Measurements from ENCODE around the gene CTAG1B. TPM values are rescaled to one million over a fixed set of nuclear protein-coding genes. Genes with fewer than 3 reads are reported as not detected.

Gene CTAG1B
- total RNA-seq, 4 donors from 2014 or later: not detected

DNA sequence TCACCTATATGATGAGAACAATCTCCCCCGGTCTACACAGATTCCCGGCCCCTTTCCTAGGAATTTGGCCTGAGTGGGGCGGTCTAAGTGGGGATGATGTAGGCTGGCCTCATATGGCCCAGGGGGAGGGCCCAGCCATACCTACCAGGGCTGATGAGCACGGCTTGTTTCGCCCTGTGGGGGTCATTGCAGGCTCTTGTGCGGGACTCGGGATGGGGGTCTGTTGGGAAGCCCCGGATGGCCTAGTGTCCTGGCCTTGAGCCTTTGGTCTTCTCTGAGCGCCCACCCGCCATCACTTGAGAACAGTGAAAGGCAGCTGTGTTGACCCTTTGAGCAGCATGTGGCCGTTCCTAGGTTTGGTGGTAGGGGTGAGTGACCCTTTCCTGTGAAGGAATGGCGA is 39.1 kb upstream of the CTAG1B start:
- ATAC-seq: no peak
- Histone ChIP-seq H3K4me1 (no peaks in the 10 kb centered on the region), H3K27ac (no peak overlapping the region), H3K27me3 (no peaks in the 10 kb centered on the region), H3K4me3 (no peak overlapping the region), H3K9me3 (no peaks in the 10 kb centered on the region), H3K36me3 (no peaks in the 10 kb centered on the region)
- no peak for TF ChIP-seq POLR2A (IDR thresholded peaks at IDR 0.05)
- no peak for TF ChIP-seq POLR2AphosphoS5 (IDR thresholded peaks at IDR 0.05)
- TF ChIP-seq, protein P1, sequence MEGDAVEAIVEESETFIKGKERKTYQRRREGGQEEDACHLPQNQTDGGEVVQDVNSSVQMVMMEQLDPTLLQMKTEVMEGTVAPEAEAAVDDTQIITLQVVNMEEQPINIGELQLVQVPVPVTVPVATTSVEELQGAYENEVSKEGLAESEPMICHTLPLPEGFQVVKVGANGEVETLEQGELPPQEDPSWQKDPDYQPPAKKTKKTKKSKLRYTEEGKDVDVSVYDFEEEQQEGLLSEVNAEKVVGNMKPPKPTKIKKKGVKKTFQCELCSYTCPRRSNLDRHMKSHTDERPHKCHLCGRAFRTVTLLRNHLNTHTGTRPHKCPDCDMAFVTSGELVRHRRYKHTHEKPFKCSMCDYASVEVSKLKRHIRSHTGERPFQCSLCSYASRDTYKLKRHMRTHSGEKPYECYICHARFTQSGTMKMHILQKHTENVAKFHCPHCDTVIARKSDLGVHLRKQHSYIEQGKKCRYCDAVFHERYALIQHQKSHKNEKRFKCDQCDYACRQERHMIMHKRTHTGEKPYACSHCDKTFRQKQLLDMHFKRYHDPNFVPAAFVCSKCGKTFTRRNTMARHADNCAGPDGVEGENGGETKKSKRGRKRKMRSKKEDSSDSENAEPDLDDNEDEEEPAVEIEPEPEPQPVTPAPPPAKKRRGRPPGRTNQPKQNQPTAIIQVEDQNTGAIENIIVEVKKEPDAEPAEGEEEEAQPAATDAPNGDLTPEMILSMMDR (IDR thresholded peaks at IDR 0.05): no peak
- no peak for TF ChIP-seq EP300 (IDR thresholded peaks at IDR 0.05)
- 100% methylated on average over 1 of the region's 12 CpGs; no CpG with 5 or more reads in 1 of the 2 donors for WGBS, 2 donors (ENCODE audit: low coverage in 1 of 2)

DNA sequence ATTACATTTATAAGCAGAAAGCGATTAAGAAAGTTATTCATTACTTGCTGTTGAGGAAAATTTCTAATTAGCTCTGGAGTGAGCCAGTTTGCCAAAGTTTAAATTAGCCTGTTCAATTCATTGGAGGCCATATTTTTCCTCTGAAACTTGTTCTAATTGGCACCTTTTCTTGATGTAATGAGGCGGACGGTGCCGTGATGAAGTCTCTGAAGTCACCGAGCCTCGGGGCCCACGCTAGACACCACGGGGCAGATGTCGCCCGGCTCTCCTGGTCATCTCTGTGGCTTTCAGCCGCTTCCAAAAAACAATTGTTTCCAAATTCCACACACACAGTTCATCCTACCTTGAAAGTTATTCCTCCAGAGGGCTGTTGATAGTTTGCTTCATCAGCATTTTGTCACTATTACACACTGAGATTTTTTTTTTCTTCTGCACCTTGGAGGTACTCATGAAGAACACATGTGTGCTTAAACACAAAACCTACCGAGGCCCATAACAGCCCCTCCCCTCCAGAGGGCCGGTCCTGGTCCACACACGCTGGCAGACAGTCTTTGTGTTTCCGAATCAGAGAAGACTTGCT is 38.2 kb upstream of the CTAG1B start:
- ATAC-seq: no peak
- Histone ChIP-seq H3K27me3 (no peaks in the 10 kb centered on the region), H3K9me3 (no peaks in the 10 kb centered on the region), H3K4me3 (no peak overlapping the region), H3K4me1 (no peaks in the 10 kb centered on the region), H3K36me3 (no peaks in the 10 kb centered on the region), H3K27ac (no peak overlapping the region)
- WGBS, 2 donors (ENCODE audit: low coverage in 1 of 2): 60 to 93% methylated on average over 1 of the region's 15 CpGs
- TF ChIP-seq, protein P1 (IDR thresholded peaks at IDR 0.05): no peak
- TF ChIP-seq POLR2A (IDR thresholded peaks at IDR 0.05) (no peak), POLR2AphosphoS5 (IDR thresholded peaks at IDR 0.05) (no peak), EP300 (IDR thresholded peaks at IDR 0.05) (no peak)

DNA sequence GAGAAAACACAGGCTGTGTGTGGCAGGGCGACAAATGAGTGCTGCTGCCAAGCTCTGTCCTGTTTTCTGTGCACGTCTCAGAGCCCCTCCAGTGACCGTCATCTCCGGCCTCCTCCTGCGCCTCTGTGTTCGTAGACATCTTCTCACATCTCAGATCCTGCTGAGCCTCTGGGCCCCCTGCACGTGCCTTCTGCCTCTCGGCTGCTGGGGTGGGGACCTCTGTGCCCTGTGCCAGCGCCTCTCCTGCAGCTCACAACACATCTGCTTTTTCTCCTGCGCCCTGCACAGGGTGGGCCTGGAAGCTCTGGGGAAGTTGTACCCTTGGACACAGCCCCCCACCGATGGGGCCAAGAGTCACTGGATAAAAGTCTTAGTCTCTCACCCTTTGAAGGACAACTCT is 36.7 kb upstream of the CTAG1B start:
- 83% methylated on average over 2 of the region's 11 CpGs; no CpG with 5 or more reads in 1 of the 2 donors for WGBS, 2 donors (ENCODE audit: low coverage in 1 of 2)
- H3K36me3 ChIP-seq: no peaks in the 10 kb centered on the region
- no peak overlapping the region for H3K4me3 ChIP-seq
- H3K27me3 ChIP-seq: no peaks in the 10 kb centered on the region
- no peak overlapping the region for H3K27ac ChIP-seq
- ATAC-seq: no peak
- H3K9me3 ChIP-seq: no peaks in the 10 kb centered on the region
- TF ChIP-seq POLR2AphosphoS5 (IDR thresholded peaks at IDR 0.05) (no peak), POLR2A (IDR thresholded peaks at IDR 0.05) (no peak), EP300 (IDR thresholded peaks at IDR 0.05) (no peak)
- TF ChIP-seq, protein P1 (IDR thresholded peaks at IDR 0.05): no peak
- no peaks in the 10 kb centered on the region for H3K4me1 ChIP-seq

DNA sequence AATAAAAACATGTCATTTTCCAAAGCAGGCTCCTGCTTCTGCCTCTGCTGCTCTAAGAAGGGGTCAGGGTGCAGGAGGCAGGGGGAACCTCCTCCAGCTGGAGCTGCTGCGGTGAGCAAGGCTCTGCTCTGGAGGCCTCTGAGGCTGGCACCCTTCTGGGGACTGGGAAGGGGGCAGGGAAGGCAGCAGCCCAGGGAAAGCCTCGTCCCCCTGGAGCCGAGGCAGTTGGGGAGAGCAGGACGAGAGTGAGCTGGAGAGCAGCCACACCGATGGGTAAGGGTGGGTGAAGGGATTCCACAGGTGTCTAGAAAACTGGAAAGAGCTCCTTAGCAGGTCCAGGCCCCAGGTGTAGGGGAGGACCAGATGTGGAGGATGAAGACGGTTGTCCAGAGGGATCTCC is 36.3 kb upstream of the CTAG1B start:
- H3K4me3 ChIP-seq: no peak overlapping the region
- WGBS, 2 donors (ENCODE audit: low coverage in 1 of 2): 80% methylated on average over 1 of the region's 6 CpGs; no CpG with 5 or more reads in 1 of the 2 donors
- ATAC-seq: no peak
- TF ChIP-seq, protein P1 (IDR thresholded peaks at IDR 0.05): no peak
- TF ChIP-seq POLR2A (IDR thresholded peaks at IDR 0.05) (no peak), EP300 (IDR thresholded peaks at IDR 0.05) (no peak), POLR2AphosphoS5 (IDR thresholded peaks at IDR 0.05) (no peak)
- H3K4me1 ChIP-seq: no peaks in the 10 kb centered on the region
- H3K27me3 ChIP-seq: no peaks in the 10 kb centered on the region
- no peak overlapping the region for H3K27ac ChIP-seq
- H3K36me3 ChIP-seq: no peaks in the 10 kb centered on the region
- no peaks in the 10 kb centered on the region for H3K9me3 ChIP-seq

DNA sequence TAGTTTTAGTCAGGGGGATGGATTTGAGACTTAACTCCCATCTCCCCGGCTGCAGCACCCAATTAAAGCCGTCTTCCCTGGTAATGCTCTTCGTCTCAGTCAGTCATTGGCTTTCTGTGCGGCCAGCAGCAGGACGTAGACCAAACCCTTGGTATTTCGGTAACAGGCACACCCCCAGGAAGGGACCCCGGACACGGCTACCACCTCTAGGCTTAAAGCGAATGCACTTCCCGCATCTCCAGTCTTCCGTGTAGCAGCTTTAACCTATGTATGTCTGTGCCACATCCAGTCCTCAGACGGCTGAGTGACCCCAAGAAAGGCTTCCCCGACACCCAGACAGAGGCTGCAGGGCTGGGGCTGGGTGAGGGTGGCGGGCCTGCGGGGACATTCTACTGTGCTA is 35.8 kb upstream of the CTAG1B start:
- 91% methylated on average over 9 of the region's 15 CpGs; no CpG with 5 or more reads in 1 of the 2 donors for WGBS, 2 donors (ENCODE audit: low coverage in 1 of 2)
- ATAC-seq: no peak

More for the DNA sequence above, 35.8 kb upstream of the CTAG1B start:
- Histone ChIP-seq H3K4me3 (no peak overlapping the region), H3K27ac (no peak overlapping the region), H3K4me1 (no peaks in the 10 kb centered on the region), H3K27me3 (no peaks in the 10 kb centered on the region), H3K9me3 (no peaks in the 10 kb centered on the region), H3K36me3 (no peaks in the 10 kb centered on the region)
- TF ChIP-seq, protein P1 (IDR thresholded peaks at IDR 0.05): no peak
- no peak for TF ChIP-seq POLR2AphosphoS5 (IDR thresholded peaks at IDR 0.05)
- TF ChIP-seq EP300 (IDR thresholded peaks at IDR 0.05): no peak
- no peak for TF ChIP-seq POLR2A (IDR thresholded peaks at IDR 0.05)
